Prostate gland (tissue), 2 donors: ENCODE results near the gene MCF2L2.

Source experiments
- POLR2A ChIP-seq: fragments of 450-650 bp; IDR thresholded peaks from one replicate; pipeline ENCODE4 v1.6.1; 2016; ENCODE audit warnings: antibody characterized with exemption, mild to moderate bottlenecking
- POLR2AphosphoS5 ChIP-seq: sonication (generic); formaldehyde crosslinking; IDR thresholded peaks from one replicate; pipeline ENCODE4 v1.6.1; 2017; ENCODE audit warnings: antibody characterized with exemption
- TF ChIP-seq, protein P1 (sequence below), 4 experiments: fragments of 200-600 bp in 2 of 4; fragments of 450-650 bp in 2 of 4; sonication (generic) in 2 of 4; IDR thresholded peaks; 1 replicate in 3 of 4; 2 replicates in 1 of 4; pipeline ENCODE4 v1.5.1; 2016 to 2019; ENCODE audit warnings: antibody characterized with exemption in 4 of 4, mild to moderate bottlenecking in 2 of 4, moderate library complexity in 2 of 4

DNA sequence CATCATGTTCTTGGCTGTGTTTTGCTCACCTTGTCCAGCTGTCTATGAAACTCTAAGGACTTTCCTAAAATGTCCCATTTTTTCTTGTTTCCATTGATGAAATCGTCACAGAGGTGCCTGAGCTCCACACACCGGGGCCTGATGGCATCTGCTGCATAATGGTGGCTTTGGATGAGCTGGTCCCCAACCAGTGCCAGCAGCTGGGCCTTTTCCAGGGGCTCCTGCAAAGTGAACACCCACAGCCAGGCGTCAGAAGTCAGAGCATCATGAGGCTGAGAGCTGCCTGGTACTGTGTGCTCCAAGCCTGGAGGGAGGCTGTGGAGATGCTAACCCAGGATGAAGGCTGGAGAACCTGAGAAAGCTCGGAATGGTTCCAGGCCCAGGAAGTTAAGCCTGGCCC is 128.4 kb downstream of the MCF2L2 start:
- TF ChIP-seq, protein P1, sequence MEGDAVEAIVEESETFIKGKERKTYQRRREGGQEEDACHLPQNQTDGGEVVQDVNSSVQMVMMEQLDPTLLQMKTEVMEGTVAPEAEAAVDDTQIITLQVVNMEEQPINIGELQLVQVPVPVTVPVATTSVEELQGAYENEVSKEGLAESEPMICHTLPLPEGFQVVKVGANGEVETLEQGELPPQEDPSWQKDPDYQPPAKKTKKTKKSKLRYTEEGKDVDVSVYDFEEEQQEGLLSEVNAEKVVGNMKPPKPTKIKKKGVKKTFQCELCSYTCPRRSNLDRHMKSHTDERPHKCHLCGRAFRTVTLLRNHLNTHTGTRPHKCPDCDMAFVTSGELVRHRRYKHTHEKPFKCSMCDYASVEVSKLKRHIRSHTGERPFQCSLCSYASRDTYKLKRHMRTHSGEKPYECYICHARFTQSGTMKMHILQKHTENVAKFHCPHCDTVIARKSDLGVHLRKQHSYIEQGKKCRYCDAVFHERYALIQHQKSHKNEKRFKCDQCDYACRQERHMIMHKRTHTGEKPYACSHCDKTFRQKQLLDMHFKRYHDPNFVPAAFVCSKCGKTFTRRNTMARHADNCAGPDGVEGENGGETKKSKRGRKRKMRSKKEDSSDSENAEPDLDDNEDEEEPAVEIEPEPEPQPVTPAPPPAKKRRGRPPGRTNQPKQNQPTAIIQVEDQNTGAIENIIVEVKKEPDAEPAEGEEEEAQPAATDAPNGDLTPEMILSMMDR (IDR thresholded peaks at IDR 0.05) = no peak
- TF ChIP-seq POLR2A (no peak), POLR2AphosphoS5 (no peak)
